HL-60 (cell line): ENCODE data around the gene SPON1.

Experiments used
- POLR2AphosphoS5 ChIP-seq: IDR thresholded peaks from 2 replicates; pipeline ENCODE4 v1.6.1; 2012; ENCODE audit warnings: low read depth
- TF ChIP-seq, protein P1 (sequence below): IDR thresholded peaks from one replicate; pipeline ENCODE4 v1.5.1; 2011; ENCODE audit warnings: low read length, control low read depth, inconsistent platforms; ENCODE audit not compliant: insufficient read depth
- TF ChIP-seq, protein P2 (sequence below): IDR thresholded peaks from 2 replicates; pipeline ENCODE4 v1.6.1; 2012; ENCODE audit warnings: low read depth; ENCODE audit not compliant: insufficient replicate concordance

DNA sequence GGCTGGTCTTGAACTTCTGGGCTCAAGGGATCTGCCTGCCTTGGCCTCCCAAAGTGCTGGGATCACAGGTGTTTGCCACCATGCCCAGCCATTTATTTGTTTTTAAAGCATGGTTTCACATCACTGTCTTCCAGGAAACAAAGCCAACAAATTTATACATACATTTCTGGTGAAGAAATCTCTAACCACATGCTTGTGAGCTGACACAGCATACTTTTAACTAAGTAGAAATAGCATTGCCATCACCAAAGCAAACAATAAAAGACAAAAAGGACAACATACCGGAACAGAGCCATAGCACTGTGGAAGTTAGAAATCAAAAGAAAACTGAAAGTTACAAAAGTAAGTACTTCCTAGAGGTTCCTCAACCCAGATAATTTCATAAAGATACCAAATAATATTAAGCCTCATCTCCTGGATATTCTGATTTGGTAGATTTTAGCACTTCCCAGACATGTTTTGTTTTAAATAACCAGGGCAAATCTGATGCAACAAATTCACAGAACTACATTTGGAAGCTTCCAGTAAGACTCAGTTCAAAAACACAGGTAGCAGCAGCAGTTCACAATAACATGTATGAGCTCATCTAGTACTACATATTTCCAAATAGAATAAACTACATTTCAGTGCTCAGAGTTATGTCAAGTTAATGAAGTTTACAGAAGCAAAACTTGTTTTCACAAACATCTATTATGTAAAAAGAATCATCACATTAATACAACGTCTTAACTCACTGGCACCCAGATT, 325.8 kb downstream of the SPON1 start:
- no peak for TF ChIP-seq POLR2AphosphoS5
- TF ChIP-seq, protein P1, sequence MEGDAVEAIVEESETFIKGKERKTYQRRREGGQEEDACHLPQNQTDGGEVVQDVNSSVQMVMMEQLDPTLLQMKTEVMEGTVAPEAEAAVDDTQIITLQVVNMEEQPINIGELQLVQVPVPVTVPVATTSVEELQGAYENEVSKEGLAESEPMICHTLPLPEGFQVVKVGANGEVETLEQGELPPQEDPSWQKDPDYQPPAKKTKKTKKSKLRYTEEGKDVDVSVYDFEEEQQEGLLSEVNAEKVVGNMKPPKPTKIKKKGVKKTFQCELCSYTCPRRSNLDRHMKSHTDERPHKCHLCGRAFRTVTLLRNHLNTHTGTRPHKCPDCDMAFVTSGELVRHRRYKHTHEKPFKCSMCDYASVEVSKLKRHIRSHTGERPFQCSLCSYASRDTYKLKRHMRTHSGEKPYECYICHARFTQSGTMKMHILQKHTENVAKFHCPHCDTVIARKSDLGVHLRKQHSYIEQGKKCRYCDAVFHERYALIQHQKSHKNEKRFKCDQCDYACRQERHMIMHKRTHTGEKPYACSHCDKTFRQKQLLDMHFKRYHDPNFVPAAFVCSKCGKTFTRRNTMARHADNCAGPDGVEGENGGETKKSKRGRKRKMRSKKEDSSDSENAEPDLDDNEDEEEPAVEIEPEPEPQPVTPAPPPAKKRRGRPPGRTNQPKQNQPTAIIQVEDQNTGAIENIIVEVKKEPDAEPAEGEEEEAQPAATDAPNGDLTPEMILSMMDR = no peak
- TF ChIP-seq, protein P2, sequence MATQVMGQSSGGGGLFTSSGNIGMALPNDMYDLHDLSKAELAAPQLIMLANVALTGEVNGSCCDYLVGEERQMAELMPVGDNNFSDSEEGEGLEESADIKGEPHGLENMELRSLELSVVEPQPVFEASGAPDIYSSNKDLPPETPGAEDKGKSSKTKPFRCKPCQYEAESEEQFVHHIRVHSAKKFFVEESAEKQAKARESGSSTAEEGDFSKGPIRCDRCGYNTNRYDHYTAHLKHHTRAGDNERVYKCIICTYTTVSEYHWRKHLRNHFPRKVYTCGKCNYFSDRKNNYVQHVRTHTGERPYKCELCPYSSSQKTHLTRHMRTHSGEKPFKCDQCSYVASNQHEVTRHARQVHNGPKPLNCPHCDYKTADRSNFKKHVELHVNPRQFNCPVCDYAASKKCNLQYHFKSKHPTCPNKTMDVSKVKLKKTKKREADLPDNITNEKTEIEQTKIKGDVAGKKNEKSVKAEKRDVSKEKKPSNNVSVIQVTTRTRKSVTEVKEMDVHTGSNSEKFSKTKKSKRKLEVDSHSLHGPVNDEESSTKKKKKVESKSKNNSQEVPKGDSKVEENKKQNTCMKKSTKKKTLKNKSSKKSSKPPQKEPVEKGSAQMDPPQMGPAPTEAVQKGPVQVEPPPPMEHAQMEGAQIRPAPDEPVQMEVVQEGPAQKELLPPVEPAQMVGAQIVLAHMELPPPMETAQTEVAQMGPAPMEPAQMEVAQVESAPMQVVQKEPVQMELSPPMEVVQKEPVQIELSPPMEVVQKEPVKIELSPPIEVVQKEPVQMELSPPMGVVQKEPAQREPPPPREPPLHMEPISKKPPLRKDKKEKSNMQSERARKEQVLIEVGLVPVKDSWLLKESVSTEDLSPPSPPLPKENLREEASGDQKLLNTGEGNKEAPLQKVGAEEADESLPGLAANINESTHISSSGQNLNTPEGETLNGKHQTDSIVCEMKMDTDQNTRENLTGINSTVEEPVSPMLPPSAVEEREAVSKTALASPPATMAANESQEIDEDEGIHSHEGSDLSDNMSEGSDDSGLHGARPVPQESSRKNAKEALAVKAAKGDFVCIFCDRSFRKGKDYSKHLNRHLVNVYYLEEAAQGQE = no peak
